Dedifferentiated amniotic fluid mesenchymal stem cell (primary cell): ENCODE data around the gene TBC1D16.

Experiments used
- DNase-seq: peaks from one replicate; pipeline ENCODE4 v3.0.0-alpha.2; 2016; ENCODE audit errors: extremely low spot score

TBC1D16 gene

DNA sequence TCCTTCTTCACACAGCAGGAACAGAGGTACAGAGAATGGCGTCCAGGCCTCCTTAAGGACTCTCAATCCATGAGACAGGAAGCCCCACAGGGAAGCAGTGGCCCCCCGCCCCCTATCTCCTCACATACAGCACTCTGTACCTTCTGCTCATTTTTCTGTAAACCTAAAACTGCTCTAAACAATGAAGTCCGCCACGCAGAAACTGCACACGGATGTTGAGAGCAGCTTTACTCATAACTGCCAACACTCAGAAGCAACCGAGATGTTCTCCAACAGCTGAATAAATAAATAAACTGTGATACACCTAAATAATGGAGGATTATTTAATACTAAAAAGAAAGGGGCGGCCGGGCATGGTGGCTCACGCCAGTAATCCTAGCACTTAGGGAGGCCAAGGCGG is 9.9 kb downstream of the TBC1D16 start:
- no peak for DNase-seq

DNA sequence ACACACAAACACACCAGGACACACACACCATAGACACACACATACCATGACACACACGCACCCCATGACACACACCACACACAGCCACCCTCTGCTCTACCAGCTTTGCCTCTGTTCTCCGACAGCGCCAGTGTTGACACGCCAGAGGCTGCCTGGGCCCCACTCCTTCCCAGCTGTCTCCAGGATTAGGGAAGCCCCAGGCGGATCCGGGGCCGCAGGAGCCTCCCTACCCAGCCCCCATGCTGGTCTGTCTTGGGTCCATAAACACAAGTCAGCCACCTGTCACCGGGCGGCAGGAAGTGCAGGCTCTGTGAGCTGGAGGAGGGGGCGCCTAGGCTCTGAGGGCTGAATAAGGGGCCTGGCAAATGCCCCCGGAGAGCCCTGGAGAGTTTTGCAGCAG is 10.5 kb downstream of the TBC1D16 start:
- no peak for DNase-seq

DNA sequence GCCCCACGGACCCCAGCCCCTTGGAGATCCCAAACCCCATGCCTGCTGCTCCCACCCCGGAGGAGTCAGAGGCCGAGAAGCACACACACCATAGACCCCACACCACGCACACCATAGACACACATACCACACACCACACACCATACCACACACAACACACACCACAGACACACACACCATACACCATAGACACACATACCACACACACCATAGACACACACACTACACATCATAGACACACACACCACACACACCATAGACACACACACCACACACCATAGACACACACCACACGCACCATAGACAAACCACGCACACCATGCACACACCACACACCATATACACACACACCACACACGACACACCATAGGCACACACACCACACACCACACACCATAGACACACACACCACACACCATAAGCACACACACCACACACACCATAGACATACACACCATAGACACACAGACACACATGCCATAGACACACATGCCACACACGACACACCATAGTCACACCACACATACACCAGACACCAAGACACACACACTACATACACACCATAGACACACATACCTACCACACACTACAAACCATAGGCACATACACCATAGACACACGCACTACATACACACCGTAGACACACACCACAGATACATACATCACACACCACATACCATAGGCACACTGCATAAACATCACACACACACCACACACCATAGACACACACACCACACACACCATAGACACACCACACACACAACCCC is 11.3 kb downstream of the TBC1D16 start:
- DNase-seq: no peak

DNA sequence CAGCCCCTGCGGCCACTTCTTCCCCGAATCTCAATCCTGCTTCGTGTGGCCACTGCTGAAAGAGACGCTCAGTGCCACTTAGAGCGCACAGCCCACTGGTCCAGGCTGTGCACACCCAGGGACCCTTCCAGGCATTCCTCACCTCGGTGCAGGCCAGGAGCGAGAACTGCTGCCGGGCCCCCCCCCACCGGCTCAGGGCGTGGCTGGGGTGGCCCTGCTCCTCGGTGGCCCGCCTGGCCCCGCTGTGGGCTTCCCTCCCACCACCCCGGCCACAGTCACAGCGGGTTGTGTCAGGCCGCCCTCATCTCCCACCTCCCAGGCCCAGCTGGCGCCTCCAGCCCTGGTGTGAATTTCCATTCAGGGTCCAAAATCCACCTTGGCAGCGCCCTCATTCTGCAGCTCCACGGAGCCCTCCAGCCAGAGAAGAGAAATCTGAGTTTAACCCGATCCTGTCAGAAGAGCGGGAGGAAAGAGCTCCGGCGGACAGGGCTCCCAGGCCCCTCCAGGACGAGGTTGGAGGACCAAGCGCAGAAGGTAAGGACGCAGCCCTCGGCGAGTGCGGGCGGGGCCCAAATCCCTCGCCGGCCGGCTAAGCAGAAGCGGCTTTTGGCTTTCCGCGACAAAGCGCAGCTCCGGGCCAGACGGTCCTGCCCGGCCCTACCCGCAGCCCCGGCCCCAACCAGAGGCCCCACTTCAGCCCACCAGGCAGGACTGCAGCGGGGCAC is 12.0 kb downstream of the TBC1D16 start:
- DNase-seq: no peak

DNA sequence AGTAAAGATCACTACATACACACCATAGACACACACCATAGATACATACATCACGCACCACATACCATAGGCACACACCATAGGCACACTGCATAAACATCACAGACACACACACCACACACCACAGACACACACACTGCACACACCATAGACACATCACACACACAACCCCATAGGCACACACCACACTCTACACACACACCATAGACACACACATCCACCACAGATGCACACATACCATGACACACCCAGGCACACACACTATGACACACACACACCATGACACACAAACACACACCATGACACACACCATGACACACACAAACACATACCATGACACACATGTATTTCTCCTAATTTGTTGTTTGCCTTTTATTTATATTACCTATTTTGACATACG is 14.1 kb downstream of the TBC1D16 start:
- DNase-seq: no peak

GRCh38 chr17:80018917-80019651 is 16.6 kb downstream of the TBC1D16 start:
- no peak for DNase-seq

- no peak for DNase-seq
These were observed 18.3 kb downstream of the TBC1D16 start for GRCh38 chr17:80017226-80018010.

- no peak for DNase-seq
These were observed 22.6 kb downstream of the TBC1D16 start for GRCh38 chr17:80012765-80013741.

- no peak for DNase-seq
These were observed 23.6 kb downstream of the TBC1D16 start for GRCh38 chr17:80011989-80012555.

DNA sequence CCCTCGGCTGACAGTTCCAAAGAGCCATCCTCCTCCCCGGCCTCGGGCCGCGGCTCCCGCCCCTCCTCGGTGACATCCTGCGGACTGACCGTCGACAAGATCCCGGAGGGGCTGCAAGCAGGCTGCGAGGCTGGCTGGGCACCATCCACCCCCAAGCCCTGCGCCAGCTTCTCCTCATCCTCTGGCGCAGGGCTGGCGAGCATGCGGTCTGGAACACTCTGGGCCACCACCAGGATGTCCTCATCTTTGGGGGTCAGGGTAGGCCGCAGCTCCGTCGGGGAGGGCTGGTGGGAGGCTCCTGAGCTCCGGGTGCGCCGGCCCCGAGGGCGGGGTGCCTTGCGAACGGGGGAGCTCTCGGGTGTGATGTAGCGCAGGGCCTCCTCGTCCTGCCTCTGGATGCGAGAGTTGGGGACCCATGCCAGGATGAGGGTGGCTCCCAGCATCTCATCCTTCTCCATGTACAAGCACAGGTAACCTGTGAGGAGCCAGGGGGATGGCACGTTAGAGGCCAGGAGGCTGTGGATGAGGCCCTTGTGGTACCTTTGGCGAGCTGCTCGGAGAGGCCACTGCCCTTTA is 25.3 kb downstream of the TBC1D16 start:
- no peak for DNase-seq

- no peak for DNase-seq
These were observed 26.0 kb downstream of the TBC1D16 start for GRCh38 chr17:80009391-80010282.

DNA sequence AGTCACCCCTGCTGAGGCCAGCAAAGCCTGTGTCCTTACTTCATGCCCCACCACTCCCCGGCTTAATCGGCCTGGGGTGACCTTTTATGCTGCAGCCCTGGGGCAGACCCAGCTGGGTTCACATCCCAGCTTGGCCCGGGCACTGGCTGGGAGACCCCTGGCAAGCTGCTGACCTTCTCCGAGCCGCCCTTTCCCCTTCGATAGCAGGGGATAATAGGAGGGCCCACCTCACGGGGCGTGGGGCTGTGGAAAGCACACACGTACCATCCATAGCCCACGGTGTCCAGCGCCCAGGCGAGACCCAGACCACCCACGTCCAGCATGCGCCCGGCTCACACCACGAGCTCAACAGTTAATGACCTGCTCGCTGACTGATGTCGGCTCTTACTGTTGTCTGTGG is 26.8 kb downstream of the TBC1D16 start:
- no peak for DNase-seq

DNA sequence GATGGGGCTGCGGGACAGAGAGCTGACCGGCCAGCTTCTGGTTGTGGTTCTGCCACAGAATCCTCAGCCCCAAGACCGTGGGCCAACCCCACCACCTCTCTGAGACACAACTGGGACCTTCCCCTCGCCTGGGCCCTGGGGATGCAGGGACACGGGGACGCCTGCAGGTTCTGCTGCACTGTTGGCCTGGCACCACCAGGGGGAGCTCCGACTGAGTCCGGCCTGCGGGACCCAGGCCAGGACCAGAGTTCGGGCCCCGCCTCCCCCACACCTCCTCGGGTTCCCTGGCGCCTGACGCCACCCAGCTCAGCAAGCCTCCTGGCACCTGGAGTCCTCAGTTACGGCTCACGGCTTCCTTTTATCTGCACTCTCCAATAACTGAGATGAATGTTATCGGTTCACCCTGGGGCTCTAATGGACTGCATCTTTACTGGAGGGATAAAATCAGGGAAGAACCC is 27.3 kb downstream of the TBC1D16 start:
- peak; percentile 18 for DNase-seq

GRCh38 chr17:80007939-80008338 is 27.7 kb downstream of the TBC1D16 start:
- no peak for DNase-seq

GRCh38 chr17:80006811-80007752 is 28.6 kb downstream of the TBC1D16 start:
- DNase-seq: no peak

DNA sequence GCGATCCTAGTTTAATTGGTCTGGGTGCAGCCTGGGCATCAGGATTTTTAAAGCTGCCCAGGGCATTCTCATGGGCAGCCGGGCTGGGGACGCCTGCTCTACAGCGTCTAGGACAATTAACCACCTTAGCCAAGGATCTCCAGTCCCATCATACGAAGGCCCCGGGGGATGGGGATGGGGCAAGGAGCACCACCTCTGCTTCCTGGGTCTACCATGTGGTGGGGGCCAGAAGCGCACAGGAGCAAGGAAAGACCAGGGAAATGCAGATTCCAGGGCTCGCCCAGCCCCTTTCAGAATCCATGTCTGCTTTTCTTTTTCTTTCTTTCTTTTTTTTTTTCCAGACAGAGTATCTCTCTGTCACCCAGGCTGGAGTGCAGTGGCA is 29.3 kb downstream of the TBC1D16 start:
- DNase-seq: no peak
